Activated naive CD8-positive, alpha-beta T cell treated with anti-CD3 and anti-CD28 coated beads, Interleukin-2, amount 50 U/mL, for 16 hours (primary cell): ENCODE measurements around the gene PKN1.

ENCODE experiments used
- DNase-seq: peaks from one replicate; pipeline ENCODE4 v3.0.0-alpha.2; 2020; ENCODE audit warnings: low read depth, low spot score

PKN1 gene

GRCh38 chr19:14515501-14516047 lies 82.5 kb downstream of the PKN1 start:
- DNase-seq, result no peak

DNA sequence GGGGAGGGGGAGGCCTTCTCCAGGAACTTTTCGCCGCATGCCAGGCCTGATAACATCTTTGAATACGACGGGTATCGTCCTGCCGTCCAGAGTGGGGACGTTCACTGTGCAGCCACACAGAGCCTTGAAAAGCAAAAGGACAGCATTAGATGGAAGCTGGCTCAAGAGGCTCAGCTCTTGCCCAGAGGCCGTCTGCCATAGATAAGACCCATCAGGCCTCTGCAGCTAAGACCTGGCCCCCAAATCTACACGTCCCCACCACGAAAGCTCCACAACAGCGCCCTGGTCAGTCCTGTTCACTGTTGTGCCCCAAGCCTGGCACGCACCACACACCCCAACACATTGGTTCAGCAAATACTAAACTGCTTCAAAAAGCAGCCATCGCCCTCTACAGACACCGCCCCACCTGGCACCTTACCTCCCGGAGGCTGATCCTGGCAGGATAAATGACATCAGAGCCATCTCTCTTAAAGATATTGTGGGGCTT lies 83.0 kb downstream of the PKN1 start:
- no peak for DNase-seq

DNA sequence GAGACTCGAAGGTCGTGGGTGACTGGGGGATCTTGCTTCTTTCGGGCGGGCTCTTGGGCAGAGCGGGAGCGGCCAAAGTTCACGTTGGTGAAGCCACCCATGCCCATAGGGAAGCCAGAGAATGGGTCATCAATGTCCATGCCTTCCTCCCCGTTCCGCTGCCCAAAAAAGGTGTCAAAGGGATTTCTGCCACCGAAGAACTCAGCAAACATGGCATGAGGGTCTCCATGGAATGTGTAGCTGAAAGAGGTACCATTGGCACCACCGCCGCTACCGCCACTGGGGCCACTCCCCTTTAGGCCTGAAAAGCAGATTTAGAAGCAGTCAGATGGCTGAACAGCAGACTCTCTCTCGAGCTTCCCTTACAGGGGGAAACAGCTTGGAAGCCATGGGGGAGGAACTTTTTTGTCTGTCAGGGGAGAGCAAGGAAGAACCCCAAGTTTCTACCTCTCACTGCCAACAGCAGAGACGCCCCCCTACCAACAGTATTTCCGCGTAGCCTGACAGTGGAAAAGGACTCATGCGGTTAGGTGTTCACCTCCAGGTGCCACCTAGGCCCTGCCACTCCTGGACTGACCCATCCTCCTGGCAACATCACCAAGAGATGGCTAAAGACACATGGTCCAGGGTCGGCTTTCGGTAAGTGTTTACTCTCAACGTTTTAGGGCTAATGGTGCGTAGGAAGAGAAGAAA lies 83.8 kb downstream of the PKN1 start:
- no peak for DNase-seq

- DNase-seq, result no peak
Measured at GRCh38 chr19:14517446-14517839, 84.3 kb downstream of the PKN1 start.

DNA sequence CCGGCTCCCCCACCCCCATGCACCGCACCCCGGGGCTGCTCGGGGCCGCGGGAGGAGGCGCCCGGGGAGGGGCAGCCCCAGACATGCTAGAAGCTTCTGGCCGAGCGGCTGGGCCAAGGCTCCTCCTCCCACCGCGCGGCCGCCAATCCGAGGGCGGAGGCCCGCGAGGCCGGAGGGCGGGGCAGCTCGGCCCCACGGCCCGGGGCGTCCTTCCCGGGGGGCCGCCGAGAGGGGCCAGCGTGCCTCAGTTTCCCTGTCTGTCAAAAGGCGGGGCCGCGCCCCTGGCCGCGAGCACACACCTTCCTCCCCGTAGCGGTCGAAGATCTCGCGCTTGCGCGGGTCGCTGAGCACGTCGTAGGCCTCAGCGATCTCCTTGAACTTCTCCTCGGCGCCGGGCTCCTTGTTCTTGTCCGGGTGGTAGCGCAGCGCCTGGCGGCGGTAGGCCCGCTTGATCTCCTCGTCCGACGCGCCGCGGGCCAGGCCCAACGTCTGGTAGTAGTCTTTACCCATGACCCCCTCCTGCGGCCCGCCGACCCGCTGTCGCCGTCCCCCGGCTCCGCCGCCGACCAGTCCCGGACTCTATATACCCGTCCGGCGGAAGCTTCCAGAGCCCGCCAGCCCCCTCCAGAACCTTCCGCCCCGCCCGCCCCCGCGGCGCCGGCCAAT lies 84.9 kb downstream of the PKN1 start, which contains the start of gene DNAJB1:
DNAJB1 (minus strand) TSS at position 558 of the 666 bp plus-strand sequence; CDS start at position 510, 48 bp downstream.
- DNase-seq, result no peak

- no peak for DNase-seq
Measured at GRCh38 chr19:14519245-14519859, 86.2 kb downstream of the PKN1 start.

GRCh38 chr19:14519860-14520407 lies 86.8 kb downstream of the PKN1 start:
- DNase-seq, result no peak

DNA sequence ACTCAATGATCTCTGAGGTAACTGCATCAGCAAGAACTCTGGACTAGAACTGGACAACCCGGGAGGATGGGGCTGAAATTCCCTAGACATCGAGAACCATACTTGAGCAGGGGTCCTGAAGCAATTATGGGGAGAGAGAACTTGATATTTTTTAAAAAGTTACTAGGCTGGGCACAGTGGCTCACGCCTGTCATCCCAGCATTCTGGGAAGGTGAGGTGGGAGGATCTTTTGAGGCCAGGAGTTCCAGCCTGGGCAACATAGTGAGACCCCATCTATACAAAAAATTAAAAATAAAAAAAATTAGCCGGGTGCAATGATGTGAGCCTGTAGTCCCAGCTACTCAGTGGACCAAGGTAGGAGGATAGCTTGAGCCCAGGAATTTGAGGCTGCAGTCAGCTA lies 87.4 kb downstream of the PKN1 start:
- no peak for DNase-seq
